GM12865 (cell line): ENCODE results near the gene RAMACL.

Source experiments
- DNase-seq: peaks from one replicate; pipeline ENCODE4 v3.0.0; 2010; ENCODE audit warnings: low read depth
- H3K4me3 ChIP-seq: 2 replicates; pipeline ENCODE4 v1.5.1; 2011; ENCODE audit warnings: mild to moderate bottlenecking, low read depth, low read length, control low read depth
- TF ChIP-seq, protein P1 (sequence below): IDR thresholded peaks from 2 replicates; pipeline ENCODE4 v1.5.1; 2011; ENCODE audit warnings: low read length, control low read depth, low read depth, inconsistent platforms; ENCODE audit not compliant: insufficient read depth; ENCODE audit errors: missing control alignments

Gene RAMACL

DNA sequence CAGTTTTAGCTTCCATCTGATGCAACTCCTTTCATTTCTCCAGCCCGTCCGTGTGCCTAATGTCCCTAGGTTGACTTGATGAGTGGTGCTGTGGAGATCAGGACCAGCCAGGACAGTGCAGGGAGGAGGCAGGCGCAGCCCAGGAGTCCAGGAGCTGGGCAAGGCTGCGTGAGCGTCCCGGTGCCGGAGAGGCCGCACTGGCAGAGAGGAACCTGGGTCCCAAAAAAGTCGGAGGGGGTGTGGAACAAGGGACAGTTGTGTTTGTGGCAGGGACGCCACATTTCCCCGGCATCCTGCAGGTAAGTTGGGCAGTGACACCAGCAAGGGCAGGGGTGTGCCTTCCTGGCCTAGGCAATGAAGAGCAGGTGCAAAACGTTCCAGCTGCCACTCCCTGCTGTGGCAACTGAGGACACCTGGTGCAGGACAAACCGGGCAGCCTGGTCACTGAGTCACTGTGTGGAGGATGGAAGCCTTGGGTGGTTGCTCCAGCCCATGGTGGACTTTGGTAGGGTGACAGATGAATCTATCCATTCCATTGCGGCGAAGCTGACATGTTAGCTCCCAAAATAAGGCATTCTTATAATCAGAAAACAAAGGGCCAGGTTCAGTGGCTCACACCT lies 53.2 kb downstream of the RAMACL start:
- H3K4me3 ChIP-seq: no peak overlapping the region
- TF ChIP-seq, protein P1, sequence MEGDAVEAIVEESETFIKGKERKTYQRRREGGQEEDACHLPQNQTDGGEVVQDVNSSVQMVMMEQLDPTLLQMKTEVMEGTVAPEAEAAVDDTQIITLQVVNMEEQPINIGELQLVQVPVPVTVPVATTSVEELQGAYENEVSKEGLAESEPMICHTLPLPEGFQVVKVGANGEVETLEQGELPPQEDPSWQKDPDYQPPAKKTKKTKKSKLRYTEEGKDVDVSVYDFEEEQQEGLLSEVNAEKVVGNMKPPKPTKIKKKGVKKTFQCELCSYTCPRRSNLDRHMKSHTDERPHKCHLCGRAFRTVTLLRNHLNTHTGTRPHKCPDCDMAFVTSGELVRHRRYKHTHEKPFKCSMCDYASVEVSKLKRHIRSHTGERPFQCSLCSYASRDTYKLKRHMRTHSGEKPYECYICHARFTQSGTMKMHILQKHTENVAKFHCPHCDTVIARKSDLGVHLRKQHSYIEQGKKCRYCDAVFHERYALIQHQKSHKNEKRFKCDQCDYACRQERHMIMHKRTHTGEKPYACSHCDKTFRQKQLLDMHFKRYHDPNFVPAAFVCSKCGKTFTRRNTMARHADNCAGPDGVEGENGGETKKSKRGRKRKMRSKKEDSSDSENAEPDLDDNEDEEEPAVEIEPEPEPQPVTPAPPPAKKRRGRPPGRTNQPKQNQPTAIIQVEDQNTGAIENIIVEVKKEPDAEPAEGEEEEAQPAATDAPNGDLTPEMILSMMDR: no peak
- no peak for DNase-seq
